Measurements from ENCODE around the gene ARNT2. TPM values are rescaled to one million over a fixed set of nuclear protein-coding genes. Genes with fewer than 3 reads are reported as not detected.
A peak's percentile ranks its signal among the peaks of the same experiment; 100 is the strongest.

Gene ARNT2
- total RNA-seq, 1 donor = 20.7 TPM

GRCh38 chr15:80517290-80517689 lies 113.1 kb downstream of the ARNT2 start:
- TF ChIP-seq, protein P1, sequence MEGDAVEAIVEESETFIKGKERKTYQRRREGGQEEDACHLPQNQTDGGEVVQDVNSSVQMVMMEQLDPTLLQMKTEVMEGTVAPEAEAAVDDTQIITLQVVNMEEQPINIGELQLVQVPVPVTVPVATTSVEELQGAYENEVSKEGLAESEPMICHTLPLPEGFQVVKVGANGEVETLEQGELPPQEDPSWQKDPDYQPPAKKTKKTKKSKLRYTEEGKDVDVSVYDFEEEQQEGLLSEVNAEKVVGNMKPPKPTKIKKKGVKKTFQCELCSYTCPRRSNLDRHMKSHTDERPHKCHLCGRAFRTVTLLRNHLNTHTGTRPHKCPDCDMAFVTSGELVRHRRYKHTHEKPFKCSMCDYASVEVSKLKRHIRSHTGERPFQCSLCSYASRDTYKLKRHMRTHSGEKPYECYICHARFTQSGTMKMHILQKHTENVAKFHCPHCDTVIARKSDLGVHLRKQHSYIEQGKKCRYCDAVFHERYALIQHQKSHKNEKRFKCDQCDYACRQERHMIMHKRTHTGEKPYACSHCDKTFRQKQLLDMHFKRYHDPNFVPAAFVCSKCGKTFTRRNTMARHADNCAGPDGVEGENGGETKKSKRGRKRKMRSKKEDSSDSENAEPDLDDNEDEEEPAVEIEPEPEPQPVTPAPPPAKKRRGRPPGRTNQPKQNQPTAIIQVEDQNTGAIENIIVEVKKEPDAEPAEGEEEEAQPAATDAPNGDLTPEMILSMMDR (IDR thresholded peaks at IDR 0.05; ENCODE audit: insufficient read depth, low read depth, low read length) = no peak
- H3K4me3 ChIP-seq (ENCODE audit: low read depth, low read length) = no peak overlapping the region
- no peak for DNase-seq (ENCODE audit: low read depth)

DNA sequence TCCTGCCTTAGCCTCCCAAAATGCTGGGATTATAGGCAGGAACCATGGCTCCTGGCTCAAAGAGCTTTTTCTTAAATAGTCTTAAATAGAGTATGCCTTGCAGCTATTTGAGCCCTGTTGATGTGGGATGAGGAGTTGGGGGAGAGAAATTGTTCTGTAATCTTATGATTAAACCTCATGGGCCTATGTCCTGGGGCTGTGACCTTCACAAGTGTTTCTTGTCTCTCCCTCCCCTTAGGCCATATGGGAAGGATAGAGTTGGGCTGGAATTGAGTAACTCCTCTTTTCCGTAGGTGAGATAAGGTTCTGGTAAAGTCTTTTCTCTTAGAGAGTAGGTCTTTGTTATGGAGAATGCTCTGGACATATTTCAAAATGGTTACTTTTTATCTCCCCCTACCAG lies 114.3 kb downstream of the ARNT2 start:
- no peak for DNase-seq (ENCODE audit: low read depth)
- TF ChIP-seq, protein P1 (IDR thresholded peaks at IDR 0.05; ENCODE audit: insufficient read depth, low read depth, low read length) = no peak
- H3K4me3 ChIP-seq (ENCODE audit: low read depth, low read length) = no peak overlapping the region

- no peak for DNase-seq (ENCODE audit: low read depth)
- TF ChIP-seq, protein P1 (IDR thresholded peaks at IDR 0.05; ENCODE audit: insufficient read depth, low read depth, low read length) = no peak
- no peak overlapping the region for H3K4me3 ChIP-seq (ENCODE audit: low read depth, low read length)
These were observed 119.6 kb downstream of the ARNT2 start for GRCh38 chr15:80523746-80524145.

- TF ChIP-seq, protein P1 (IDR thresholded peaks at IDR 0.05; ENCODE audit: insufficient read depth, low read depth, low read length) = no peak
- H3K4me3 ChIP-seq (ENCODE audit: low read depth, low read length) = no peak overlapping the region
- DNase-seq (ENCODE audit: low read depth) = no peak
These were observed 121.7 kb downstream of the ARNT2 start for GRCh38 chr15:80525853-80526252.

GRCh38 chr15:80526556-80527340 lies 122.6 kb downstream of the ARNT2 start:
- TF ChIP-seq, protein P1 (IDR thresholded peaks at IDR 0.05; ENCODE audit: insufficient read depth, low read depth, low read length) = no peak
- H3K4me3 ChIP-seq (ENCODE audit: low read depth, low read length) = no peak overlapping the region
- peak; percentile 55 for DNase-seq (ENCODE audit: low read depth)

- no peak for DNase-seq (ENCODE audit: low read depth)
- no peak overlapping the region for H3K4me3 ChIP-seq (ENCODE audit: low read depth, low read length)
- TF ChIP-seq, protein P1 (IDR thresholded peaks at IDR 0.05; ENCODE audit: insufficient read depth, low read depth, low read length) = no peak
These were observed 123.2 kb downstream of the ARNT2 start for GRCh38 chr15:80527406-80527805.

DNA sequence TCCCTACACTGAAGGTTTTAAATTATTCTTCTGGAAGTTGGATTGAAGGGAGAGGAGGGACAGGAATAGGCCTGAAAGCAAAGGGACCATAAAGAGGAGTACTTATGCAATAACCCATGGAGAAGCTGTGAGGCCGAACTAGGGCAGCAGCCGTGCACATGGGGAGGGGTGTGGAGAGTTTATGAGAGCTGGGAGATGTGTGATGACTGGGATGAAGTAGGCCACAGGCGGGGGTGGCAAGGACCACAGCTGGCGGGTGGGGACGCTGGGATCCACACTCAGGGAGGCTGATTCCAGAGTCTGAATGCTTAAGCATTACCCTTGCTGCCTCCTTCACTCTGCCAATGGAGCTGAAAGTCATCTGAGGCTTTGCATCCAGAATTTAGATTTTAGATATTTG lies 123.8 kb downstream of the ARNT2 start:
- TF ChIP-seq, protein P1 (IDR thresholded peaks at IDR 0.05; ENCODE audit: insufficient read depth, low read depth, low read length) = no peak
- no peak for DNase-seq (ENCODE audit: low read depth)
- no peak overlapping the region for H3K4me3 ChIP-seq (ENCODE audit: low read depth, low read length)
